H1 (cell line): ENCODE data around the gene SNX19.

ENCODE experiments used
- CREB1 ChIP-seq: IDR thresholded peaks from 2 replicates; pipeline ENCODE4 v1.6.1; 2012; ENCODE audit warnings: inconsistent platforms
- POLR2A ChIP-seq, 2 experiments: IDR thresholded peaks; 1 replicate in 1 of 2; 2 replicates in 1 of 2; pipeline ENCODE4 v1.6.1; 2011; ENCODE audit warnings: low read depth in 2 of 2, low read length in 2 of 2, mild to moderate bottlenecking in 2 of 2; ENCODE audit errors: control extremely low read depth in 1 of 2
- POLR2AphosphoS5 ChIP-seq: IDR thresholded peaks from 2 replicates; pipeline ENCODE4 v1.6.1; 2011; ENCODE audit warnings: low read depth, low read length
- SUZ12 ChIP-seq: fragments of 200-600 bp; sonication (generic); IDR thresholded peaks from 2 replicates; pipeline ENCODE4 v1.6.1; 2012; ENCODE audit warnings: mild to moderate bottlenecking, inconsistent platforms, low read length, moderate library complexity, mixed read lengths

DNA sequence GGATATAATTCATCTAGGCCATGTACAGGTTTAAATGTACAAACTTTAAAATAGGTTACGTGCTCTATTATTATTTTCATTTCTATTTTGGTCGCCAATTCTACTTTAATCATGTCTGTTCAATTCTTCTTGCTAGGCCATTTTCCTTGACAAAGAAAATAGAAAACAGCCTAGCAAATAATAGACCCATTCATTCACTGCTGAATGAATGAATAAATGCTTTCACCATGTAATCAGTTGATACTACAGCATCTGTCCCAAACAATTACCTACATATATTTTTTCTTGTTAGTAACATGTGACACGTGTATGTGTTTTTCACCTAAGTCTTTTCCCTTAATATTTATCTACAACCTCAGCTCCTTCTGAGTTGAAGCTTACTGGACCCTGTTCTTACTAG is 27.5 kb downstream of the SNX19 start:
- TF ChIP-seq SUZ12: no peak
- no peak for TF ChIP-seq POLR2A (IDR thresholded peaks at IDR 0.05; ENCODE audit: control extremely low read depth in 1 of 2, low read depth in 2 of 2, low read length in 2 of 2)
- no peak for TF ChIP-seq CREB1
- TF ChIP-seq POLR2AphosphoS5: no peak
